Measurements from ENCODE around the gene HDGFL3. TPM values are rescaled to one million over a fixed set of nuclear protein-coding genes. Genes with fewer than 3 reads are reported as not detected.

HDGFL3 gene
- total and polyA plus RNA-seq, 2 experiments from 2014 or later = 68.6 to 135 TPM

DNA sequence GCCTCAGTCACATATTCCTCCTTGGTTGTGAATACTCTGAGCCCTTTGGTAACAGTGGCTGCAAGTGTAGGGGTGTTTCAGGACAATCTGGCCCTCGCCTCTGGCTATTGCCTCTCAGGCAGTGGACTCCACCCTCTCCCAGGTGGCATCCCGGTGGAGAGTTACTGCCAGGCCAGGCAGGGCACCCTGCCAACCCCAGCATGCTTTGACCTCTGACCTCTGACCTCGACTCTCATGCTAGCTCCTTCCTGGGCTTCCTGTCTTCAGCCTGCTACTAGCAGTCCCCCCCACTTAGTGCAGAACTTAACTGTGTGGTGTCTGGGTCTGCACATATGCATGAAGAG lies 94.7 kb downstream of the HDGFL3 start (continued):
- TF ChIP-seq, protein P1, sequence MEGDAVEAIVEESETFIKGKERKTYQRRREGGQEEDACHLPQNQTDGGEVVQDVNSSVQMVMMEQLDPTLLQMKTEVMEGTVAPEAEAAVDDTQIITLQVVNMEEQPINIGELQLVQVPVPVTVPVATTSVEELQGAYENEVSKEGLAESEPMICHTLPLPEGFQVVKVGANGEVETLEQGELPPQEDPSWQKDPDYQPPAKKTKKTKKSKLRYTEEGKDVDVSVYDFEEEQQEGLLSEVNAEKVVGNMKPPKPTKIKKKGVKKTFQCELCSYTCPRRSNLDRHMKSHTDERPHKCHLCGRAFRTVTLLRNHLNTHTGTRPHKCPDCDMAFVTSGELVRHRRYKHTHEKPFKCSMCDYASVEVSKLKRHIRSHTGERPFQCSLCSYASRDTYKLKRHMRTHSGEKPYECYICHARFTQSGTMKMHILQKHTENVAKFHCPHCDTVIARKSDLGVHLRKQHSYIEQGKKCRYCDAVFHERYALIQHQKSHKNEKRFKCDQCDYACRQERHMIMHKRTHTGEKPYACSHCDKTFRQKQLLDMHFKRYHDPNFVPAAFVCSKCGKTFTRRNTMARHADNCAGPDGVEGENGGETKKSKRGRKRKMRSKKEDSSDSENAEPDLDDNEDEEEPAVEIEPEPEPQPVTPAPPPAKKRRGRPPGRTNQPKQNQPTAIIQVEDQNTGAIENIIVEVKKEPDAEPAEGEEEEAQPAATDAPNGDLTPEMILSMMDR (conservative IDR thresholded peaks at IDR 0.05; ENCODE audit: low read depth in 2 of 2) = no peak
- TF ChIP-seq ZNF331 (CRISPR knock-in tag; IDR thresholded peaks at IDR 0.05; ENCODE audit: low read depth) (no peak), POLR2AphosphoS5 (IDR thresholded peaks at IDR 0.05; ENCODE audit: low read depth) (no peak), STAT1 (IDR thresholded peaks at IDR 0.05; ENCODE audit: unreplicated experiment) (no peak), ZNF114 (CRISPR knock-in tag; IDR thresholded peaks at IDR 0.05) (no peak), CREB1 (CRISPR knock-in tag; IDR thresholded peaks at IDR 0.05; ENCODE audit: low read depth) (no peak), EZH2phosphoT487 (IDR thresholded peaks at IDR 0.05; ENCODE audit: unreplicated experiment) (no peak), NANOG (IDR thresholded peaks at IDR 0.05; ENCODE audit: borderline replicate concordance) (no peak), EZH2 (IDR thresholded peaks at IDR 0.05; ENCODE audit: low read depth, unreplicated experiment) (no peak)
- TF ChIP-seq, protein P2, sequence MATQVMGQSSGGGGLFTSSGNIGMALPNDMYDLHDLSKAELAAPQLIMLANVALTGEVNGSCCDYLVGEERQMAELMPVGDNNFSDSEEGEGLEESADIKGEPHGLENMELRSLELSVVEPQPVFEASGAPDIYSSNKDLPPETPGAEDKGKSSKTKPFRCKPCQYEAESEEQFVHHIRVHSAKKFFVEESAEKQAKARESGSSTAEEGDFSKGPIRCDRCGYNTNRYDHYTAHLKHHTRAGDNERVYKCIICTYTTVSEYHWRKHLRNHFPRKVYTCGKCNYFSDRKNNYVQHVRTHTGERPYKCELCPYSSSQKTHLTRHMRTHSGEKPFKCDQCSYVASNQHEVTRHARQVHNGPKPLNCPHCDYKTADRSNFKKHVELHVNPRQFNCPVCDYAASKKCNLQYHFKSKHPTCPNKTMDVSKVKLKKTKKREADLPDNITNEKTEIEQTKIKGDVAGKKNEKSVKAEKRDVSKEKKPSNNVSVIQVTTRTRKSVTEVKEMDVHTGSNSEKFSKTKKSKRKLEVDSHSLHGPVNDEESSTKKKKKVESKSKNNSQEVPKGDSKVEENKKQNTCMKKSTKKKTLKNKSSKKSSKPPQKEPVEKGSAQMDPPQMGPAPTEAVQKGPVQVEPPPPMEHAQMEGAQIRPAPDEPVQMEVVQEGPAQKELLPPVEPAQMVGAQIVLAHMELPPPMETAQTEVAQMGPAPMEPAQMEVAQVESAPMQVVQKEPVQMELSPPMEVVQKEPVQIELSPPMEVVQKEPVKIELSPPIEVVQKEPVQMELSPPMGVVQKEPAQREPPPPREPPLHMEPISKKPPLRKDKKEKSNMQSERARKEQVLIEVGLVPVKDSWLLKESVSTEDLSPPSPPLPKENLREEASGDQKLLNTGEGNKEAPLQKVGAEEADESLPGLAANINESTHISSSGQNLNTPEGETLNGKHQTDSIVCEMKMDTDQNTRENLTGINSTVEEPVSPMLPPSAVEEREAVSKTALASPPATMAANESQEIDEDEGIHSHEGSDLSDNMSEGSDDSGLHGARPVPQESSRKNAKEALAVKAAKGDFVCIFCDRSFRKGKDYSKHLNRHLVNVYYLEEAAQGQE (IDR thresholded peaks at IDR 0.05; ENCODE audit: unreplicated experiment) = no peak
- TF ChIP-seq, protein P3, sequence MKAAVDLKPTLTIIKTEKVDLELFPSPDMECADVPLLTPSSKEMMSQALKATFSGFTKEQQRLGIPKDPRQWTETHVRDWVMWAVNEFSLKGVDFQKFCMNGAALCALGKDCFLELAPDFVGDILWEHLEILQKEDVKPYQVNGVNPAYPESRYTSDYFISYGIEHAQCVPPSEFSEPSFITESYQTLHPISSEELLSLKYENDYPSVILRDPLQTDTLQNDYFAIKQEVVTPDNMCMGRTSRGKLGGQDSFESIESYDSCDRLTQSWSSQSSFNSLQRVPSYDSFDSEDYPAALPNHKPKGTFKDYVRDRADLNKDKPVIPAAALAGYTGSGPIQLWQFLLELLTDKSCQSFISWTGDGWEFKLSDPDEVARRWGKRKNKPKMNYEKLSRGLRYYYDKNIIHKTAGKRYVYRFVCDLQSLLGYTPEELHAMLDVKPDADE (IDR thresholded peaks at IDR 0.05) = no peak

DNA sequence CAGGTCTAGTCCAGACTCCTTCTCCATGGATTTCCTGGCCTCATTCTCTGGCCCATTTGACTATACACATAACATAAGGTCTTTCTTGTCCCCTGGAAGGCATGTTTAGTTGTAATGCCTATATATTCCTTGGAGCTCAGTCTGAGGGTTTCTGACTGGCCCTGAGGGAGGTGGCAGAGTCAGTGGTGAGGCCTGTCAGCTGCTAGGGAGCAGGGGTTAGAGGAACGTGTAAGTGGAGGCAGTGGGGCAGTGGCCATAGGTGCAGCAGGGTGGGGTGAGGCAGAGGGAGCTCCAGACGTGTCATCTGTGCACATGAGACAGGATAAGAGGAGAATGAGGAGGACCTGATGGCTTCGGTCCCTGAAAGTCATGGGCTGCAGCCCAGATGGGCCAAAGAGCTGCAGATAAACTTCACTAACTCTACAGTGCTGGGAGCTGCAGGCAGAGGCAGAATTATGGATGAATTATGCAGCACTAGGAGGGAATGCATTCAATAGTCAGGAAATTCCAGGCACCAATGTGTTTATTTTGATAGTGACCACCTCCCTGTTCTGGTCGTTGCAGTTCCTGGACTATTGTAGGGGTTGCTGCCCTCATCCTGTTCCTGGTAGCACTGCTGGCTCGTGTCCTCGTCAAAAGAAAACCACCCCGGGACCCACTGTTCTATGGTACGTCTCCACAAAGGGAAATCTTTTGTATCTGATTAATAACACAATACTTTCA lies 95.2 kb downstream of the HDGFL3 start:
- Mint-ChIP-seq H3K36me3 (ENCODE audit: low read depth) (peaks cover 3% of the 10 kb centered on the region; the same call in 1 of the 3 replicates), H3K4me3 (no peak overlapping the region), H3K9me3 (peaks cover 3% of the 10 kb centered on the region; the same call in 2 of the 3 replicates), H3K27me3 (ENCODE audit: insufficient read depth, low read depth, poor library complexity) (peaks cover 15% of the 10 kb centered on the region), H3K27ac (no peak overlapping the region), H3K4me1 (peaks cover 16% of the 10 kb centered on the region)
- Histone ChIP-seq H3K4me2 (no peak overlapping the region), H3K27ac (ENCODE audit: low read depth) (no peak overlapping the region), H3K36me3 (ENCODE audit: insufficient read depth) (no peaks in the 10 kb centered on the region), H3K4me3 (no peak overlapping the region), H3K4me1 (ENCODE audit: insufficient read depth) (no peaks in the 10 kb centered on the region), H3K9me2 (ENCODE audit: insufficient read depth) (0 out of 2 replicates have a peak, but pooled peaks cover 6% of the 10 kb centered on the region), H3K27me3 (ENCODE audit: insufficient read depth) (peaks cover 19% of the 10 kb centered on the region), H3K79me2 (replicated peaks; ENCODE audit: insufficient read depth) (no peaks in the 10 kb centered on the region), H2AFZ (no peak overlapping the region), H3F3A (replicated peaks; ENCODE audit: low read depth) (no peaks in the 10 kb centered on the region), H4K20me1 (replicated peaks; ENCODE audit: insufficient read depth) (no peaks in the 10 kb centered on the region)
- ATAC-seq (no peak), DNase-seq (ENCODE audit: low spot score) (no peak)
- TF ChIP-seq, protein P2 (IDR thresholded peaks at IDR 0.05; ENCODE audit: unreplicated experiment) = no peak
- TF ChIP-seq, protein P3 (IDR thresholded peaks at IDR 0.05) = no peak
- TF ChIP-seq STAT1 (IDR thresholded peaks at IDR 0.05; ENCODE audit: unreplicated experiment) (no peak), ZNF114 (CRISPR knock-in tag; IDR thresholded peaks at IDR 0.05) (no peak)
